ENCODE measurements around the gene TNP2.

The TNP2 gene

DNA sequence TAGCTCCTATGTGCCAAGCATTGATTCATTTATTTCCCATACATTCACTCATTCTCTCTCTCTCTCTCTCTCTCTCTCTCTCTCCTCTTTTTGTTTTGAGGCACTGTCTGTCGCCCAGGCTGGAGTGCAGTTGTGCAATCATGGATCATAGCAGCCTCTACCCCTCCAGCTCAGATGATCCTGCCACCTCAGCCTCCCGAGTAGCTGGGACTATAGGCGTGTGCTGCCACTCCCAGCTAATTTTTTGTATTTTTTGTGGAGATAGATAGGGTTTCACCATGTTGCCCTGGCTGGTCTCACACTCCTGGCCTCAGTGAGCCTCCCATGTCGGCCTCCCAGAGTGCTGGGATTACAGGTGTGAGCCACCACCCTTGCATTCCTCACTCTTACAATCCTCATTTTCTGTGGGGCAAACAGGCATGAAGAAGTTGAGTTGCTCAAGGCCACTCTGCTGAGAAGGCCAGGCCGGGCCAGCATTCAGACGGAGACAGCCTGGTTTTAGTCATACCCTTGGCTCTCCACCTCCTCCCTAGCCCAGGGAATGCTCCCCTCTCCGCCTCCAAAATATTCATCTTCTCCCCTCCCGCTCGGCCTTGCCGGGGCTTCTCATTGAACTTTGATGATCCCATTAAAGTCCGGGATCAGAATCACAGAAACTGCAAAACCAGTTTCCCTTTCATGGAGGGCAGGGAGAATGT, 7.9 kb upstream of the TNP2 start:
- no peak for DNase-seq

GRCh38 chr16:11276143-11276895, 7.2 kb upstream of the TNP2 start, which contains the start of gene PRM2:
Gene PRM2 (minus strand): TSS chr16:11276480. CDS start chr16:11276370, 110 bp downstream.
- DNase-seq = no peak

GRCh38 chr16:11274964-11275363, 5.8 kb upstream of the TNP2 start:
- no peak for DNase-seq

GRCh38 chr16:11273721-11274324, 4.7 kb upstream of the TNP2 start:
- DNase-seq = no peak

- no peak for DNase-seq
Measured at GRCh38 chr16:11272921-11273720, 4.0 kb upstream of the TNP2 start, which contains the start of gene PRM3. Gene PRM3 (minus strand): TSS chr16:11273629. CDS start chr16:11273595, 34 bp downstream.

GRCh38 chr16:11272484-11272883, 3.4 kb upstream of the TNP2 start:
- DNase-seq = no peak

- DNase-seq = no peak
Measured at GRCh38 chr16:11271610-11272009, 2.5 kb upstream of the TNP2 start.

GRCh38 chr16:11270602-11271162, 1.6 kb upstream of the TNP2 start:
- DNase-seq = no peak

DNA sequence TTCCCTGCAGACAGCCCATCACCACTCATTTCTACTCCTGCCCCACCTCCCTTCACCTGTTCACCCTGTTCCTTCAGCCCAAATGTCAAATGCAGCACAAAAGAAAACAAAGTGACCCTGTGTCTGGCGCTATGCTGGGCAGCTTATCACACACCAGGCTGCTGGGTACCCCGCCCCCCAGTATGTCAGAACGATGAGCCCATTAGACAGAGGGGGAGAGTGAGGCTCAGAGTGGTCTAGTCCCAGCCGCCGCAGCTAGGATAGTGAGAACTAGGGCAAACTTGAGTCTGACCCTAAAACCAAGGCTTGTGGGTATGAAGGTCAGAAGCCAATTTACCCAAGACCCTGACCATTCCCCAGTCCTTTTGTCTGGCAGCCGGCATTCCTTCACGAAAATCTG, 4.0 kb downstream of the TNP2 start:
- DNase-seq = no peak

- no peak for DNase-seq
Measured at GRCh38 chr16:11264155-11264832, 4.8 kb downstream of the TNP2 start.

- DNase-seq = no peak
Measured at GRCh38 chr16:11263737-11264136, 5.4 kb downstream of the TNP2 start.

DNA sequence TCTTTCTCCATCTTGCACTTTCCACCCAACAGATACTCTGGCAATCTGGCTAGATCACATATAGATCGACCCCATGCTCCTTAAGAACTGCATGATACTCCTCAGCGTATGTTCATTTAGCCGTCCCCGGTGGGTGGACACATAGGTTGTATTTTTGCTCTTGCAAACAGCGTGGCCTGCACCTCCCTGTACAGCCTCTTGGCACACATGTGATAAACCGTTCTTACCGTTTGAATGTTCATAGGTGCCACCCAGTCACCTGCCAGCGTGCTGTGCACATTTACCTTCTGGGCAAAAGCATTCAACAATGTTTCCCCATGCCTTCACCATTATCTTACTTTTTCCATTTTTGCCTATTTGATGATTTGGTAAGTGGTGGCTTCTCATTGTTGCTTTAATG, 6.2 kb downstream of the TNP2 start:
- no peak for DNase-seq

DNA sequence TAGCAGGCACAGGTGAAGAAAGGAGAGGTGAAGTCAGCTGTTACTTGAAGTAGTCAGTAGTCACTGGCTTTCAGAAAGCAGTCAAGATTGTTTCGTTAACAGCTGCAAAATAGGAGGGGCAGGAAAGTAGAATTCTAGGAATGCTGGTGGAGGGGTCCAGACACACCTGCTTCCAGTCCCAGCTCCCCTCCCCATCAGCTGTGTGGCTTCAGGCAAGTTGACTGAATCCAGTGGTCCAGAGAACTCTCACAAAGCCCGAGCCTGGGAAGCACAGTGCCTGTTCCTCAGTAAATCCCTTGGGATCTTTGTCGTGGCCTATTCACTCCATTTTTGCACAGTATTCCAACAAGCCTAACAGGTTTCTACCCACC, 8.5 kb downstream of the TNP2 start:
- no peak for DNase-seq

DNA sequence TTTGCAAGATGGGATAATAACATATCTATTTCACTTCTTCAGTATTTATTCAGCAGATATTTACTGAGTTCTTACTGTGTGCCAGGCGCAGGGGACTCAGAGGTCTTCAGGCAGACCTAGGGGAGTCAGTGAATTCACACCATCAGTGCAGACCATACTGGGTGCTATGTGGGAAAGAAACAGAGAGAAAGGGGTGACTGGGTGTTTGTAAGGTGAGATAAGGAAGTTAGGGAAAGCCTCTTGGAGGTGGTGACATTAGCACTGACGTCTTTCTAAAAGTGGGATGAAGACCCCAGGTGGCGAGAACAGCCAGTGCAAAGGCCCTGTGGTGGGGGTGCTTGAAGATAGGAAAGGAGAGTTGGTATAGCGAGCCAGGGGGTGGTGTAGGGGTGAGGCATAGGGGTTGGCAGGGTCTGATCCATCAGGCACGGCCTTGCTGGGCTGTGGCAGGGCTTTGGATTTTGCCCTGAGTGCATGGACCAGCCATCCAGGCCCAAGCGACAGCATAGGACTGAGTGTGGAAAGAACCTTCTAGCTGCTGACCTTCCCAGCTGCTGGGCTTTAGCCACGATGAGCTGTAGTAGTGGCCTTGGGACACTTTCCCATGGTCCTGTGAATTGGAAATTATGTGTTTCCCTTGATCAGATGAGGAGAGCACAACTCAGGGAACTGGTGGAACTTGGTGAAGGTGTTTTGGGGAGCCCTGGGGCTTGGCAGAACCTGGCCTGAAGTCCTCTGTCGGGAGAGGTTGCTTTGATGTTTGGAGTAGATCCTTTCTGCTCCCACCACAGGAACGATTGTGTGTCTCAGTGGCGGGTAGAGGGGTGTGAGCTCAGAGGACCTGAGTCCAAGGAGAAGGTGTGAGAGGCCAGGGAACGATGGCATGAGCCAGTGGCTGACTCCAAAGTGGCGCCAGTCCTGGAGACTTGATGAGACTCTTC, 9.2 kb downstream of the TNP2 start:
- DNase-seq = no peak

- no peak for DNase-seq
Measured at GRCh38 chr16:11258553-11259492, 10.3 kb downstream of the TNP2 start.

- DNase-seq = peak; percentile 79
Measured at GRCh38 chr16:11257131-11257938, 11.8 kb downstream of the TNP2 start.

DNA sequence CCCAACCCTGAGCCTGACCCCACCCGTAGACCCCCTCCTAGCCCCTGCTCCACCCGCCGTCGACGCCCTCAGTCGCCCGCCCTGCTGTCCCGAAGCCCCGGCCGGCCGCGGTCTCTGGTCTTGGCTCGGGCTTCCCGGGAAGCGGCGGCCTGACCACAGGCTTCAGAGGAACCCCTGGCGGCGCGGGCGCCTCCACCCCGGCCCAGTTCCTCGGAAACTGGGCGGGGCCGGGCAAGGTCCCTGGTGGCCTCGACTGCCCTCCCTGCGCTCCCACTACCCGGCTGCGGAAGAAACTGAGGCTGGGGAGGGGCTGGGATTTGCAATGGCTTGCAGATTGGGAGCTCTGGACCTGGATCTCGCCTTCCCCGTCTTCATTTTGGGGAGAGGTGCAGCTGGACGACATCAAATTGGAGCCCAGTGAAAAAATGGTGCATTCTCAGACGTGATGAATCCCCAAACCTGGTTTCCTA, 12.4 kb downstream of the TNP2 start:
- peak; percentile 62 for DNase-seq

DNA sequence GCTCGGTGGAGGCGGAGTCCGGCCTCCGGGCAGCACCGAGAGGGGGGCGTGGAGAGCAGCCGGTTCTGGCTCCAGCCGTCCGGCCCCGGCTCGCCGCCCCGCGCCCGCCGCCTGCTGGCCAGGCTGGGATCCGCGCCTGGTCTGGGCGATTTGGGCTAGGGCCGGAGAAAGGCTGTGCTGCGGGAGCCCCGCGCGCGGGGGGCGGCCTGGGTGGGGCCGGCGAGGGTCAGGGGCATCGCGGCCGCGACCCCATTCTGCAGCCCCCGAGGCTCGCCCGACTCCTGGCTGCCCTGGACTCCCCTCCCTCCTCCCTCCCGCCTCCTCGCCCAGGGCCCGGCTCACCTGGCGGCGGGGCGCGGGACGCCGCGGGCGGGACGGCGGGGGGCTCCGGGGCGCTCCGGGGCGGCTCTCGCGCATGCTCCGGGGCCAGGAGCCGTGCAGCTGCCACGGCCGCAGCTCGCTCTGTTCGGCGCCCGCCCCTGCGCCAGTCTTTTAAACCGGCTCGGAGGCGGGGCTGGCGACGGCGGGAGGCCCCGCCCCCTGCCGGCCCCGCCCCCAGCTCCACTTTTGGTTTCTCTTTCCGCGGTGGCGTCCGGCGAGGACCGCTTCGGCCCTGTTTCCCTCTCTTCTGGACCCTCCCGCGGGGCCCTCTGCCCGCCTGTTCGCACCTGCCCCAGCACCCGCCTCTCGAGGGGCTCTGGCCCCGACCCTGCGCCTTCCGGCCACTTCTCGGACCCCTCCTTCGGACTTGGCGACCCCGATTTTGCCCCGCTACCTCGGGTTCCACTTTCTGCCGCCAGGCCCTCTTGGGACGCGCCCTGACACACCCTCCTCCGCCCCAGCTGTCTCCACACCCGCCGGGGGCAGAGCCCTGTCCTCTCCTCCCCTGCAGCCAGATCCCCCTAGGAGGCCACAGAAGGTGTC, 13.1 kb downstream of the TNP2 start, which contains the start of gene SOCS1:
Gene SOCS1, minus strand, starts transcription at position 468 of the 924 bp plus-strand sequence. CDS start 726 bp downstream, outside the sequence.
- peak; percentile 88 for DNase-seq

Measured in HCEC 1CT (cell line).